T-helper 1 cell treated with Interleukin-12 subunit alpha and Interleukin-12 subunit beta and Interleukin-4 antibody, amounts not matched to agents 30 μg/mL and 1 μg/mL, for 36 hours (primary cell): ENCODE results near the gene EMX1.

Experiments used
- H3K27ac Mint-ChIP-seq: one replicate; pipeline ENCODE4 v1.8.0; 2021; ENCODE audit warnings: mild to moderate bottlenecking, mixed read lengths
- H3K27me3 Mint-ChIP-seq: one replicate; pipeline ENCODE4 v1.8.0; 2021; ENCODE audit warnings: low read depth, mixed read lengths
- H3K36me3 Mint-ChIP-seq: one replicate; pipeline ENCODE4 v1.8.0; 2021; ENCODE audit warnings: low read depth, mixed read lengths
- H3K4me1 Mint-ChIP-seq: one replicate; pipeline ENCODE4 v1.8.0; 2021; ENCODE audit warnings: low read depth, mixed read lengths
- H3K4me3 Mint-ChIP-seq: one replicate; pipeline ENCODE4 v1.8.0; 2021; ENCODE audit warnings: mild to moderate bottlenecking, moderate library complexity, mixed read lengths
- H3K9me3 Mint-ChIP-seq: one replicate; pipeline ENCODE4 v1.8.0; 2021; ENCODE audit warnings: mixed read lengths

The EMX1 gene

GRCh38 chr2:72961853-72962468 lies 44.6 kb downstream of the EMX1 start:
- Mint-ChIP-seq H3K9me3 (no peaks in the 10 kb centered on the region), H3K27me3 (no peaks in the 10 kb centered on the region), H3K27ac (no peak overlapping the region), H3K36me3 (peaks cover under 1% of the 10 kb centered on the region), H3K4me1 (peaks cover 9% of the 10 kb centered on the region), H3K4me3 (no peak overlapping the region)

DNA sequence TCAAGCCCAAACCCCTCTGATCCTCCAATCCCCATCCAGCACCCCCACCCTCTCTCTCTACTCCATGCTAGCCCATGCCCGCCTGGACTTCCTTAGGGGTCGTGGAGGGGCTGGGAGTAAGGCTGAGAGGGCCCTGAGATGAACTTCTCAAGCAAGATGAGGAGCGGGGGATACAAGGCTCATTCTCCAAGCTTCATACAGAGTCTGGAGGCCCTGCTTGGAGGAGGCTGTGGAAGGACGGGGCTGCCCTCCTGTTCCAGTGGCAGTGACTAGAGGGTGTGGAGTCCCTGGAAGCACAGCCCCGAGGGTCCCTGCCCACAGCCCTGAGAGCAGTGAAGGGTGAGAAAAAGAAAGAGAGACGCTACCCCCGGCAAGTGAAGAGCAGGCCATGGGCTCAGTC lies 45.6 kb downstream of the EMX1 start:
- H3K9me3 Mint-ChIP-seq = no peaks in the 10 kb centered on the region
- no peaks in the 10 kb centered on the region for H3K27me3 Mint-ChIP-seq
- H3K4me1 Mint-ChIP-seq = peaks cover 7% of the 10 kb centered on the region
- H3K27ac Mint-ChIP-seq = no peak overlapping the region
- no peak overlapping the region for H3K4me3 Mint-ChIP-seq
- no peaks in the 10 kb centered on the region for H3K36me3 Mint-ChIP-seq

DNA sequence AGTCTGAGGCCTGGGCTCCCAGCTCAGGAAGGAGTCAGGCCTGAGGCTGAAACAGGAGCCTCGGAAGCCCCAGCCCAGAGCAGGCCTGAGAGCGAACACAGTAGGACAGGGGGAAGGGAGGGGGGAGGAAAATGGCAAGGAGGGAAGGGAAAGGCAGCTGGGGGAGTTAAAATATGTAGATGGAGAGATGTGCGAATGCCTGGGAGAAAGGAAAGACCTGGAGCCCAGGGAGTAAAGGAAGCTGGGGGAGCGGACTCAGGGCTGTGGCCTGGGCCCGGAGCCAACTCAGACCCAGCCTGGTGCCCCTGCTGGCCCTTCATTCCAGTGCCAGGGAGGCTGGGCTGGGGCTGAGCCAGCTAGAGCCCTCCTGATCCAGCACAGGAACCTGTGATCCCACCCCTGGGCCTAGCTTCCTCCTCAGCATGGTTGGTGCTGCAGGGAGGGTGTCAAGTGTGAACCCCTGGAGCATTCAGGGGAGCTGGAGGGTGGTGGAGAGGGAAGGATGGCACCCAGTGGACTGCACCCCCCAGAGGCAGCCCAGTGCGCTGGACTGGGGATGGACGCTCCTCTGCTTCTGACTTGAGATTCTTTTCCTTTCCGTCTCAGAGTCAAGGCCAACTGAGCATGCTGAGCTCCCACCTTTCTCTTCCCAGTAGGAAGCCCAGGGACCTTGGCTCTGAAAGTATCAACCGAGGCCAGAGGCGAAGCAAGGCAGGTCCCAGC lies 46.3 kb downstream of the EMX1 start:
- Mint-ChIP-seq H3K36me3 (no peaks in the 10 kb centered on the region), H3K9me3 (no peaks in the 10 kb centered on the region), H3K27ac (no peak overlapping the region), H3K27me3 (no peaks in the 10 kb centered on the region), H3K4me1 (peaks cover 4% of the 10 kb centered on the region), H3K4me3 (no peak overlapping the region)

GRCh38 chr2:72964146-72964525 lies 46.8 kb downstream of the EMX1 start:
- H3K27me3 Mint-ChIP-seq = no peaks in the 10 kb centered on the region
- H3K4me3 Mint-ChIP-seq = no peak overlapping the region
- H3K27ac Mint-ChIP-seq = no peak overlapping the region
- no peaks in the 10 kb centered on the region for H3K36me3 Mint-ChIP-seq
- peaks cover 4% of the 10 kb centered on the region for H3K4me1 Mint-ChIP-seq
- H3K9me3 Mint-ChIP-seq = no peaks in the 10 kb centered on the region

DNA sequence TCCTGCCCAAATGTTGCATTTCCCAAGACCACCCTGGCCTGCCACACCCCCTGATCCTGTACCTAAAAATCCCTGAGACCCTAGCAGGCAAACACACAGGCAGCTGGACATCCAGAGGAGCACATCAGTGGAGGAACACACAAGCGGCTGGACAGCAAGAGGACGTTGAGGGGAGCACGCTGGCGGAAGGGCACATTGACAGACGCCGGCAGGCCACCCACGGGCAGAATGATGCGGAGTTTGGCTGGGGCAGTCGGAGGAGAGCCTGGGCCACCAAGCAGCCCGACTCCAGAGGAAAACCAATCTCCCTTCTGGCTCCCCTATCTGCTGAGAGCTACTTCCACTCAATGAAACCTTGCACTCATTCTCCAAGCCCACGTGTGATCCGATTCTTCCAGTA lies 47.7 kb downstream of the EMX1 start:
- Mint-ChIP-seq H3K27ac (peak overlapping the region; percentile 20), H3K4me1 (no peaks in the 10 kb centered on the region), H3K27me3 (no peaks in the 10 kb centered on the region), H3K36me3 (no peaks in the 10 kb centered on the region), H3K4me3 (no peak overlapping the region), H3K9me3 (no peaks in the 10 kb centered on the region)

GRCh38 chr2:72965770-72966450 lies 48.6 kb downstream of the EMX1 start:
- Mint-ChIP-seq H3K36me3 (no peaks in the 10 kb centered on the region), H3K27ac (no peak overlapping the region), H3K4me3 (no peak overlapping the region), H3K9me3 (no peaks in the 10 kb centered on the region), H3K4me1 (no peaks in the 10 kb centered on the region), H3K27me3 (no peaks in the 10 kb centered on the region)

DNA sequence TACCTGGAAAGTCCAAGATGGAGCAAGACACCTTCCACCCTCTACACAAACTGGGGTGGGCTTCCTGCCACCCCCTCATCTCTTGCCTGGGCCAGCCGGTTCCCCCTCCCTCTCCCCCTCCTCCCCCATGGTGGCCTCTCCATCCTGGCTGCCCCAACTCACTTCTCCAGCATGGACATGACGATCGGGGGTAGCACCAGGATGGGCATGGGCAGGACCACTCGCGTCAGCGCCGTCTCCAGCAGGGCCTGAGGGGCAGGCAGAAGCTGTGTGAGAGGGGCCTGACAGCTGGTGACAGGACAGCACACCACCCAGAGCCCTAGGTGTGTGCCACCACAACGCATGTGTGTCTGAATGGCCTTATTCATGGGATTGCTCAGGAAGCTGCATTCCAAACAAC lies 51.0 kb downstream of the EMX1 start:
- Mint-ChIP-seq H3K27me3 (no peaks in the 10 kb centered on the region), H3K27ac (no peak overlapping the region), H3K9me3 (no peaks in the 10 kb centered on the region), H3K4me1 (no peaks in the 10 kb centered on the region), H3K36me3 (no peaks in the 10 kb centered on the region), H3K4me3 (no peak overlapping the region)

GRCh38 chr2:72969706-72970105 lies 52.4 kb downstream of the EMX1 start:
- H3K27me3 Mint-ChIP-seq = peaks cover 3% of the 10 kb centered on the region
- no peaks in the 10 kb centered on the region for H3K4me1 Mint-ChIP-seq
- no peak overlapping the region for H3K27ac Mint-ChIP-seq
- no peaks in the 10 kb centered on the region for H3K9me3 Mint-ChIP-seq
- H3K36me3 Mint-ChIP-seq = no peaks in the 10 kb centered on the region
- no peak overlapping the region for H3K4me3 Mint-ChIP-seq

GRCh38 chr2:72971036-72971435 lies 53.7 kb downstream of the EMX1 start:
- no peak overlapping the region for H3K27ac Mint-ChIP-seq
- H3K4me3 Mint-ChIP-seq = no peak overlapping the region
- H3K27me3 Mint-ChIP-seq = peaks cover 14% of the 10 kb centered on the region
- no peaks in the 10 kb centered on the region for H3K36me3 Mint-ChIP-seq
- H3K9me3 Mint-ChIP-seq = no peaks in the 10 kb centered on the region
- no peaks in the 10 kb centered on the region for H3K4me1 Mint-ChIP-seq

DNA sequence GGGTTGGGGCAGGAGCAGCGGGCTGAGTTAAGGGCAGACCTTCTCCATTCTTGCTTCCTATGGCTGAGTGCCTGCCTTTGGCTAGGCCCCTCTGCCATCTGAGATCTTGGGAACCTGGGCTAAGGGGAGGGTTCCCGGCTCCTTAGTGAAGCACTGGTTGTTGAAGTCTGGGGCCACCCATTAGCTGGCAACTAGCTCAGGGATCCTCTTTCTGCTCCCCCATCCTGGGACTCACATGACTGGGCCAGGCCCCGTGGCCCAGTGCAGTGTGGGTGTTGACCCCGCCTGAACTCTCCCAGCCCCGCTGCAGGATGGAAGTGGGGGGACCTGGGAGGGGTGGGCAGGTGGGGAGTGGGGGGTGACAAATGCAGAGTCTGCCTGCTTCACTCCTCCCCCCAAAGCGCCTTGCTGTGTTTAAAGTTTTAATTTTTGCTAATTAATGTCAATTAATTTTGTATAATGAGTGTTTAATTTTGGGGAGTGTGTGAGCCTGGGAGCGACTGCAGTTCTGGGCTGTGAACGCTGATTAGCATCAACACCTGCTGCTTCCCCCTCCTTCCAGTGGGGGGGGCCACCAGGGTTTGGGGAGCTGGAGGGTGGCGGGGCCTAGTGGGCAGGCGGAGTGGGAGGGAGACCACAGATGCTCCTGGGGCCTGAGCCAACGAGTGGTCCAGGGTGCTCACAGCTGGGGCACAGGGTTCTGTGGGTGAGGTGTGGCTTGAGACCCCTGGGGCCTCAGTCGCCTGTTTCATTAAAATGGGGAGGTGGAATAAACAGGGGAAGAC lies 55.2 kb downstream of the EMX1 start:
- H3K9me3 Mint-ChIP-seq = no peaks in the 10 kb centered on the region
- no peak overlapping the region for H3K4me3 Mint-ChIP-seq
- peaks cover 14% of the 10 kb centered on the region for H3K27me3 Mint-ChIP-seq
- no peak overlapping the region for H3K27ac Mint-ChIP-seq
- no peaks in the 10 kb centered on the region for H3K4me1 Mint-ChIP-seq
- no peaks in the 10 kb centered on the region for H3K36me3 Mint-ChIP-seq

GRCh38 chr2:72973137-72973535 lies 55.8 kb downstream of the EMX1 start:
- no peaks in the 10 kb centered on the region for H3K36me3 Mint-ChIP-seq
- no peak overlapping the region for H3K27ac Mint-ChIP-seq
- peaks cover 14% of the 10 kb centered on the region for H3K27me3 Mint-ChIP-seq
- no peaks in the 10 kb centered on the region for H3K9me3 Mint-ChIP-seq
- no peak overlapping the region for H3K4me3 Mint-ChIP-seq
- H3K4me1 Mint-ChIP-seq = no peaks in the 10 kb centered on the region

DNA sequence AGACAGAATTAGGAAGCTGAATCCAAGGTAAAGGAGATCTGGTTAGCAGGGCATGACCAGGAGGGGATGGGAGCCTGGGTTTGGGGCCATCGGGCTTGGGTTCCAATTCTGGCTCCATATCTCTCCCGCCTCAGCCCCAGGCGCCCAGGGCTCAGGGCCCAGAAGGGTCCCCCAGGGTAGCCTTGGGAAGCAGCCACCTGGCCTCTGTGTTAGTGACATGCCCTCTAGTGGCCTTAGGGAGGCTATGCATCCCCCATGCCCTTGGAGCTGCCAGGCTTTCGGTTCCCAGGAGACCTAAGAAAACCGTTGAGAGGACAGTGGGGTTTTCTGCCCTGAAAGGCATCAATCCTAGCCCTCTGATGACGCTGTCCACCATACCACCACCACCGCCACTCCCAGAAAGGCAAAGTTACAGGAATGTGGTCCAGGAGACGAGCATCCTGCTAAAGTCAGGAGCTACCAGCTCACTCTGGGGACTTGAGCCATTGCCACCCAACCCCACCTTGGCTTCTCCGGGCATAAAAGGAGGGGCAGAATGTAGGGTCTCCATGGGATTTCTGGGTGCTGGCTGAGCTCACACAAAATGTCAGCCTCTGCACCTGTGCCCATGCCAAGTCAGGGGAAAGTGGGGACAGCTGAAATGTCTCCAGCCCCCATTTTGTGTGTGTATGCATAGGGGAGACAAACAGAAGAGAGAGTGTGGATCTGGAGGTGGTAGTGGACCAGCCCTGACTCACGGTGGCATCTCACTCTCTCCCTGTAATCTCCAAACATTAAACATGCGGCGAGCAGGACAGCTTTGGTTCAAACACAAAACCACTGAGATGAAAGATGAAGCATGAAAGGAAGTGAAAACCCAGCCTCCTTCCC lies 56.5 kb downstream of the EMX1 start:
- no peaks in the 10 kb centered on the region for H3K36me3 Mint-ChIP-seq
- peaks cover 14% of the 10 kb centered on the region for H3K27me3 Mint-ChIP-seq
- H3K4me3 Mint-ChIP-seq = no peak overlapping the region
- no peaks in the 10 kb centered on the region for H3K9me3 Mint-ChIP-seq
- H3K27ac Mint-ChIP-seq = no peak overlapping the region
- H3K4me1 Mint-ChIP-seq = no peaks in the 10 kb centered on the region

- no peaks in the 10 kb centered on the region for H3K4me1 Mint-ChIP-seq
- H3K36me3 Mint-ChIP-seq = no peaks in the 10 kb centered on the region
- H3K27me3 Mint-ChIP-seq = peaks cover 14% of the 10 kb centered on the region
These were observed 57.1 kb downstream of the EMX1 start for GRCh38 chr2:72974436-72974754.

GRCh38 chr2:72975017-72975416 lies 57.7 kb downstream of the EMX1 start:
- Mint-ChIP-seq H3K9me3 (no peaks in the 10 kb centered on the region), H3K27me3 (peaks cover 14% of the 10 kb centered on the region), H3K4me1 (peaks cover under 1% of the 10 kb centered on the region), H3K4me3 (no peak overlapping the region), H3K27ac (no peak overlapping the region), H3K36me3 (no peaks in the 10 kb centered on the region)

More at GRCh38 chr2:72974436-72974754, 57.1 kb downstream of the EMX1 start:
- H3K27ac Mint-ChIP-seq = no peak overlapping the region
- no peak overlapping the region for H3K4me3 Mint-ChIP-seq
- no peaks in the 10 kb centered on the region for H3K9me3 Mint-ChIP-seq
